Mammary microvascular endothelial cell (primary cell): ENCODE data around the gene CCDC40. TPM values are rescaled to one million over a fixed set of nuclear protein-coding genes. Genes with fewer than 3 reads are reported as not detected.

ENCODE experiments used
- total RNA-seq: library from RNA; depleted of rRNA; stranded (reverse); fragments of >200 nt; gene quantifications from 2 replicates; pipeline ENCODE4 v1.2.3, GENCODE V29; 2015

Gene CCDC40, protein sequence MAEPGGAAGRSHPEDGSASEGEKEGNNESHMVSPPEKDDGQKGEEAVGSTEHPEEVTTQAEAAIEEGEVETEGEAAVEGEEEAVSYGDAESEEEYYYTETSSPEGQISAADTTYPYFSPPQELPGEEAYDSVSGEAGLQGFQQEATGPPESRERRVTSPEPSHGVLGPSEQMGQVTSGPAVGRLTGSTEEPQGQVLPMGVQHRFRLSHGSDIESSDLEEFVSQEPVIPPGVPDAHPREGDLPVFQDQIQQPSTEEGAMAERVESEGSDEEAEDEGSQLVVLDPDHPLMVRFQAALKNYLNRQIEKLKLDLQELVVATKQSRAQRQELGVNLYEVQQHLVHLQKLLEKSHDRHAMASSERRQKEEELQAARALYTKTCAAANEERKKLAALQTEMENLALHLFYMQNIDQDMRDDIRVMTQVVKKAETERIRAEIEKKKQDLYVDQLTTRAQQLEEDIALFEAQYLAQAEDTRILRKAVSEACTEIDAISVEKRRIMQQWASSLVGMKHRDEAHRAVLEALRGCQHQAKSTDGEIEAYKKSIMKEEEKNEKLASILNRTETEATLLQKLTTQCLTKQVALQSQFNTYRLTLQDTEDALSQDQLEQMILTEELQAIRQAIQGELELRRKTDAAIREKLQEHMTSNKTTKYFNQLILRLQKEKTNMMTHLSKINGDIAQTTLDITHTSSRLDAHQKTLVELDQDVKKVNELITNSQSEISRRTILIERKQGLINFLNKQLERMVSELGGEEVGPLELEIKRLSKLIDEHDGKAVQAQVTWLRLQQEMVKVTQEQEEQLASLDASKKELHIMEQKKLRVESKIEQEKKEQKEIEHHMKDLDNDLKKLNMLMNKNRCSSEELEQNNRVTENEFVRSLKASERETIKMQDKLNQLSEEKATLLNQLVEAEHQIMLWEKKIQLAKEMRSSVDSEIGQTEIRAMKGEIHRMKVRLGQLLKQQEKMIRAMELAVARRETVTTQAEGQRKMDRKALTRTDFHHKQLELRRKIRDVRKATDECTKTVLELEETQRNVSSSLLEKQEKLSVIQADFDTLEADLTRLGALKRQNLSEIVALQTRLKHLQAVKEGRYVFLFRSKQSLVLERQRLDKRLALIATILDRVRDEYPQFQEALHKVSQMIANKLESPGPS
- total RNA-seq = 0.60 and 1.1 TPM in 2 replicates

DNA sequence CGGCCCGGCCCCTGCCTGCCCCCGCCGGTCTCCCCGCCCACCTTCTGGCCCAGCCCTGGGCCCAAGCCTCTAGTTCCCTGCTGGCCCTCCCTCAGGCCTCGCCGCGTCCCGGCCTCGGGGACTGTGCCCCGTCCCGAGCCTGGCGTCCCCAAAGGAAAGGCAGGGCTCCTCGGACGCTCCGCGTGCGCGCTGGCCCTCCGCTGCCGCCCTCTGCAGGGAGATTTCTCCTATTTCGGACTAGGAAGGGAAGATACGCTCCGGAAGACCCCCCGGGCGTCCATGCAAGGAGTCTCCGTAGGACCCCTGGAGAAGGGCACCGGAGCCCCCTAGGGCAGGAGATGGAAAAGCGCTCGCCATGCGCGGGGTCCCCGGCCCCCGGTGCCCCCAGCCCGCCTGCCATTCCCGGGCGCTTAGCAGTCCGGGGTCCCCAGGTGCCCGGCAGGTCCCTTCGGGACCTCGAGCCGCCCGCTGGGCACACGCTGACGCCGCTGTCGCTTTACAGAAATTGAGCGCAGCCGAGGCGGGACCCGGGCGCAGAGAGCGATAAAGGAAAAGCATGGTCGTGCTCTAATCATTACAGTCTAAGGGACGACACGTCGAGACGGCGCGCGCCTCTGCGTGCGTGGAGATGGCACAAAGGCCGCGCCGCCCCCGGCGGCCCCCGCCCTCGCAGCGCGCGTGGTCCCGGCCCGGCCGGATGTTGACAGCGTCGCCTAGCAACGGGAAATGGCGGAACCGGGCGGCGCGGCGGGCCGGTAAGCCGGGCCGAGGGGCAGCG lies at the start of gene CCDC40:
CCDC40 (plus strand) TSS at position 706 of the 778 bp plus-strand sequence; CDS start at position 727, 21 bp downstream.

DNA sequence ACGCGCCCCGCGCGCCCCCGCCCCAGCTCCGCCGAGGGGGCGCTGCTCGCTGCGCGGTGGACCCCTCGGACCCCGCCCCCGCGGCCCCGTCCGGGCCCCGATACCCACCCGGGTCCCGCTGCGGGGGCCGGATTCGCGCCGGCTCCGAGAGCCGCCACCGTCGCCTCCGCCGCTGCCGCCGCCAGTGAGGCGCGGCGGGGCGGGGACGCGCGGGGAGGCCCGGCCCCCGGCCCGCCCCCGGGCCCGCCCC lies 830 bp upstream of the CCDC40 start, which contains the start of gene TBC1D16:
TBC1D16 (minus strand) TSS at position 186 of the 250 bp plus-strand sequence. CDS start 22,325 bp downstream, outside the sequence.

GRCh38 chr17:80101011-80101945 lies 64.8 kb downstream of the CCDC40 start, which contains the start of gene GAA:
Gene GAA (plus strand): TSS chr17:80101581. CDS start chr17:80104587, 3,006 bp downstream.

DNA sequence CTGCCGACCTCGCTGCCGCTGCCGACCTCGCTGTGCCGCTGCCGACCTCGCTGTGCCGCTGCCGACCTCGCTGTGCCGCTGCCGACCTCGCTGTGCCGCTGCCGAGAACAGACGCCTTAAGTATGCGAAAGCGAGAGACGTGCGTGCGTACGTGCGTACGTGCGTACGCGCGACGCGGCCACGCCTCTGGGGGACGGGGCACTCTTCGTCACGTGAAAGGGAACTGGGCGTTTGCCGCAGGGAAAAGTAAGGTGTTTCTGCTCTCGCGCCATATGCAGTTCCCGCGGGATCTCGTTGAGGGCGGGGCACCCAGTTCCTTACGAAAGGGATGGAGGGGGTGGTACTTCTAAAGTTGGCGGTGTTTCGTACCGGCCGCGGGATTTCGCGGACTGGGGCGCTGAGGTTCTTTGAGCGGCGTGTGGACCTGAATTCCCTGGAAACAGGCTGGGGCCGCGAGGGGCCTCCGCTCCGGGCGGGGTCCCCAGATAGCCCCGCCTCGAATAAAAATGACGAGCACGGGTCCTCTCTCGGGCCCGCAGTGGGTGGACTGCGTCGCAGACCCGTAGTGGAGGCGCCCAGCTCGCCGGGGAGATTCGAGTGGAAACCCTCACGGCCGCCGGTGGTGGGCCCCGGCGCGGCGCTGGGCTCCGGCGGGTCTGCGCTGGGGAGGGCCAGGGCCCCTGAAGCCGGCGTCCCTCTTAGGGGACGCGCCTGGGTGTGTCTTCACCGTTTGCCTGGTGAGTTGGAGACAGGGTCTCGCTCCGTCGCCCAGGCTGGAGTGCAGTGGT lies 110.8 kb downstream of the CCDC40 start, which contains the start of gene EIF4A3:
EIF4A3 (minus strand) TSS at position 94 of the 788 bp plus-strand sequence. CDS start 167 bp downstream, outside the sequence.

Other genes starting within 250 kb of the CCDC40 start
- gene CBX8, start 239.6 kb upstream of the CCDC40 start, total RNA-seq = 2.1 and 2.4 TPM in 2 replicates
- gene CBX4, start 197.2 kb upstream of the CCDC40 start, total RNA-seq = 10.6 and 11.7 TPM in 2 replicates
- gene TBC1D16, start 770 bp upstream of the CCDC40 start, total RNA-seq = 20.8 and 21.0 TPM in 2 replicates
- 52.0 and 53.4 TPM in 2 replicates for gene GAA, start 64.9 kb downstream of the CCDC40 start, total RNA-seq
- 73.5 and 82.5 TPM in 2 replicates for gene EIF4A3, start 110.5 kb downstream of the CCDC40 start, total RNA-seq
- 0.13 and 0.44 TPM in 2 replicates for gene CARD14, start 133.4 kb downstream of the CCDC40 start, total RNA-seq
- gene SGSH, start 183.7 kb downstream of the CCDC40 start, total RNA-seq = 29.5 and 45.0 TPM in 2 replicates
- gene SLC26A11, start 183.8 kb downstream of the CCDC40 start, total RNA-seq = 13.4 and 16.5 TPM in 2 replicates
- 97.9 and 111 TPM in 2 replicates for gene RNF213, start 224.2 kb downstream of the CCDC40 start, total RNA-seq